Adipocyte (in vitro differentiated cells): Measurements from ENCODE around the gene CD53.
"Not testable (repeated sequence)": the region's sequence is repeated elsewhere in the genome, so short reads cannot be mapped to it uniquely, and the experiment has no call there.

Source experiments
- DNase-seq: peaks from one replicate; pipeline ENCODE4 v3.0.0-alpha.2; 2015; ENCODE audit warnings: low read depth
- H3K27me3 ChIP-seq: replicated peaks from 2 replicates; pipeline ENCODE4 v1.7.0; 2013; ENCODE audit warnings: mild to moderate bottlenecking, low read length, moderate library complexity; ENCODE audit not compliant: control insufficient read depth, insufficient read depth
- H3K36me3 ChIP-seq: 2 replicates; pipeline ENCODE4 v1.7.0; 2013; ENCODE audit warnings: low read length, mild to moderate bottlenecking, moderate library complexity; ENCODE audit not compliant: control insufficient read depth, insufficient read depth, severe bottlenecking
- H3K4me1 ChIP-seq: 2 replicates; pipeline ENCODE4 v1.7.0; 2013; ENCODE audit warnings: mild to moderate bottlenecking, low read length, moderate library complexity; ENCODE audit not compliant: control insufficient read depth, insufficient read depth
- H3K4me3 ChIP-seq: 2 replicates; pipeline ENCODE4 v1.7.0; 2013; ENCODE audit warnings: mild to moderate bottlenecking, low read length, moderate library complexity
- H3K9ac ChIP-seq: 2 replicates; pipeline ENCODE4 v1.7.0; 2013; ENCODE audit warnings: mild to moderate bottlenecking, low read length, moderate library complexity
- H3K9me3 ChIP-seq: 2 replicates; pipeline ENCODE4 v1.7.0; 2013; ENCODE audit warnings: mild to moderate bottlenecking, low read length, moderate library complexity; ENCODE audit not compliant: control insufficient read depth

CD53 gene

GRCh38 chr1:110927484-110928075 is 54.6 kb downstream of the CD53 start:
- no peak for DNase-seq
- Histone ChIP-seq H3K36me3 (no peaks in the 10 kb centered on the region), H3K4me1 (no peaks in the 10 kb centered on the region), H3K27me3 (no peaks in the 10 kb centered on the region), H3K9me3 (peaks cover 13% of the 10 kb centered on the region), H3K4me3 (no peak overlapping the region), H3K9ac (no peak overlapping the region)

- Histone ChIP-seq H3K9ac (no peak overlapping the region), H3K4me1 (no peaks in the 10 kb centered on the region), H3K27me3 (no peaks in the 10 kb centered on the region), H3K4me3 (no peak overlapping the region), H3K36me3 (no peaks in the 10 kb centered on the region), H3K9me3 (peaks cover 13% of the 10 kb centered on the region)
- DNase-seq: no peak
Observed at GRCh38 chr1:110928191-110928590, 55.2 kb downstream of the CD53 start.

GRCh38 chr1:110928904-110929303 is 56.0 kb downstream of the CD53 start:
- H3K36me3 ChIP-seq: no peaks in the 10 kb centered on the region
- DNase-seq: no peak
- no peak overlapping the region for H3K9ac ChIP-seq
- H3K27me3 ChIP-seq: no peaks in the 10 kb centered on the region
- H3K4me3 ChIP-seq: no peak overlapping the region
- H3K4me1 ChIP-seq: no peaks in the 10 kb centered on the region
- H3K9me3 ChIP-seq: peaks cover 10% of the 10 kb centered on the region

DNA sequence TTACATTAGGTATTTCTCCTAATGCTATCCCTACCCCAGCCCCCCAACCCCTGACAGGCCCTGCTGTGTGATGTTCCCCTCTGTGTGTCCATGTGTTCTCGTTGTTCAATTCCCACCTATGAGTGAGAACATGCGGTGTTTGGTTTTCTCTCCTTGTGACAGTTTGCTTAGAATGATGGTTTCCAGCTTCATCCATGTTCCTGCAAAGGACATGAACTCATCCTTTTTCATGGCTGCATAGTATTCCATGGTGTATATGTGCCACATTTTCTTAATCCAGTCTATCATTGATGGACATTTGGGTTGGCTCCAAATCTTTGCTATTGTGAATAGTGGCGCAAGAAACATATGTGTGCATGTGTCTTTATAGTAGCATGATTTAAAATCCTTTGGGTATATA is 58.1 kb downstream of the CD53 start:
- DNase-seq: not testable (repeated sequence)

GRCh38 chr1:110936567-110936966 is 63.6 kb downstream of the CD53 start:
- H3K4me1 ChIP-seq: no peaks in the 10 kb centered on the region
- no peak overlapping the region for H3K9ac ChIP-seq
- no peaks in the 10 kb centered on the region for H3K27me3 ChIP-seq
- H3K36me3 ChIP-seq: no peaks in the 10 kb centered on the region
- no peak for DNase-seq
- H3K9me3 ChIP-seq: peaks cover 11% of the 10 kb centered on the region
- H3K4me3 ChIP-seq: no peak overlapping the region

More for the DNA sequence above, 58.1 kb downstream of the CD53 start:
- not testable (repeated sequence) for H3K4me3 ChIP-seq, H3K4me1 ChIP-seq, H3K9me3 ChIP-seq, H3K36me3 ChIP-seq, H3K27me3 ChIP-seq, H3K9ac ChIP-seq

DNA sequence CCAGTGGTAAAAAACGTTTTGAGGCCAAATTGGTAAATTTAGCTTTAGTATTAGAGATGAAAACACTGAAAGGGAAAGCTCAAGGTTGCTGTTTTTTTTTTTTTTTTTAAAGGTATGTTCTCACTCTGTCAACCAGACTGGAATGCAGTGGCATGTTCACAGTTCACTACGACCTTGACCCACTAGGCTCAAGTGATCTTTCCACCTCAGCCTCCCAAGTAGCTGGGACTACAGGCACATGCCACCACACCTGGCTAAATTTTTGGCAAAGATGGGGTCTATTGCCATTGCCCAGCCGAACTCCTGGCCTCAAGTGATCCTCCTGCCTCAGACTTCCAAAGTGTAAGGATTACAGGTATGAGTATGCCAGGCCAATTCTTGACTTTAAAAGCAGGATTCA is 71.9 kb downstream of the CD53 start:
- Histone ChIP-seq H3K9ac (no peak overlapping the region), H3K36me3 (peaks cover 40% of the 10 kb centered on the region), H3K4me1 (peaks cover 11% of the 10 kb centered on the region), H3K4me3 (no peak overlapping the region), H3K9me3 (peaks cover 13% of the 10 kb centered on the region), H3K27me3 (no peaks in the 10 kb centered on the region)
- no peak for DNase-seq

GRCh38 chr1:110945626-110946025 is 72.7 kb downstream of the CD53 start:
- peaks cover 13% of the 10 kb centered on the region for H3K9me3 ChIP-seq
- H3K4me1 ChIP-seq: peaks cover 11% of the 10 kb centered on the region
- no peaks in the 10 kb centered on the region for H3K27me3 ChIP-seq
- DNase-seq: no peak
- no peak overlapping the region for H3K4me3 ChIP-seq
- no peak overlapping the region for H3K9ac ChIP-seq
- H3K36me3 ChIP-seq: peaks cover 47% of the 10 kb centered on the region

DNA sequence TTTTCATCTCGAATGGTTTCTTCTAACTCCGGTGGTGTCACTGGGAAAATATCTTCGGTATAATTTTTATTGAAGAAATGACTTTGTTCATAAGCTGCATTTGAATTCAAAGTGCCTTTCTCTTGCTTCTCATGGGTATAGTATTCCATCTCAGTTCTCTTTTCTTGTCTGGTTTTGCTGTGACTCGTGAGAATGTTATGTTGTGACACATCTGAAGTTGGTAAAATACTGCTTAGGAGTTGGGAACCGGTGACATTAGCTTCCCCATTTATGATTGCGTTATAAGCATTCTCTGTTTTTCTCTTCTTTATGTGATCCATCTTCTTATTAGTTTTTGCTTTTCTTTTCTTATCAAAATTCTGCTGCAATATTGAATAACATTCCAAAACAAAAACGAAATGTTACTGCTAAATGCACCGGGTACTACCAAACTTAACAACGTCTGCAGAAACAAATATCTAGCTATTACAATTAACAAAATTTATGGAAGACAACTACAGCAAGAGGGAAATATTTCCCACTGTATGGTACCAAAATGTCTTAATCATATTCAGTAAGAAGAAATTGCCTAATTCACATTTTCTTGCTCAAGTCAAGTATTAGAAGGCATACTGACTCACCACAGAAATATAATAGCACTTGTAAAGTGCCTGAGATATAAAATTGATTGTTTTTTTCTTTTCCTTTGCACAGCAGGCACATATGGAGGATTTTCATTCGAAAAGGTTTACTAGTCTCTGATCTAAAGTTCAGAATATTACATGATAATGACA is 75.3 kb downstream of the CD53 start:
- Histone ChIP-seq H3K4me3 (peak overlapping the region; percentile 39), H3K9ac (no peak overlapping the region), H3K27me3 (no peaks in the 10 kb centered on the region), H3K4me1 (peaks cover 11% of the 10 kb centered on the region), H3K36me3 (peaks cover 65% of the 10 kb centered on the region), H3K9me3 (peaks cover 13% of the 10 kb centered on the region)
- DNase-seq: no peak
